ENCODE results near the gene ADCY6.

ADCY6 gene

GRCh38 chr12:48782457-48783395 is 6.2 kb downstream of the ADCY6 start:
- no peak for DNase-seq

DNA sequence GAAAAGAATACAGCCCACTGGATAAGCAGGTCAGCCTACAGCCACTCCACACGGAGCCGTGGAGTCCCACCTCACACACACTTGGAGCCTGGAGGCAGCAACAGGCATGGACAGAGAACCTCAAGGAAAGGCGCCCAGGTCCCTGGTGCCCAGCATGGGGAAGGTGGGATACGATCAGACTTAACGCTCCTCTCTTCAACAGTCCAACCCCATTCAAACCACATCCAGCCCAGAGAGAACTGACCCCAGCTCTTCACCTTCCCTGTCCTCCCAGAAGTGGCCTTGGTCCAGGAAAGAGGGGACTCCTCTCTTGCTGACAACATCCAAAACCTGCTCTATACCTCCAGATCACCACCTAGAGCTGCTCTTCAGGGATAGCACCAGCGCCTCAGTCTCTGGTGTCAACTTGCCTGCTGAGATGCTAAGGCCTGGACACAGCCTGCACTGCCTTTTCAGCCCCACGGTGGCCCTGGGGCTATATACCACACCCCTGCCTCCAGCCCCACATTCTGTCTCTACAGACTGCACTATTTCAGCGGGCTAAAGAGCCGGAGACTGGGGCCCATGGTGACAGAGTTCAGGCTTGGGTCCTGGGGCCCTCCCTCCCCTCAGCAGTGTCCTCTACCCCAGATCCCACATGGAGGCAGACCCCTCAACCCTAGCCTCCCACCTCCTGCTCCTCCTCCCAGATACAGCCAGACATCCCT is 7.0 kb downstream of the ADCY6 start:
- DNase-seq = no peak

DNA sequence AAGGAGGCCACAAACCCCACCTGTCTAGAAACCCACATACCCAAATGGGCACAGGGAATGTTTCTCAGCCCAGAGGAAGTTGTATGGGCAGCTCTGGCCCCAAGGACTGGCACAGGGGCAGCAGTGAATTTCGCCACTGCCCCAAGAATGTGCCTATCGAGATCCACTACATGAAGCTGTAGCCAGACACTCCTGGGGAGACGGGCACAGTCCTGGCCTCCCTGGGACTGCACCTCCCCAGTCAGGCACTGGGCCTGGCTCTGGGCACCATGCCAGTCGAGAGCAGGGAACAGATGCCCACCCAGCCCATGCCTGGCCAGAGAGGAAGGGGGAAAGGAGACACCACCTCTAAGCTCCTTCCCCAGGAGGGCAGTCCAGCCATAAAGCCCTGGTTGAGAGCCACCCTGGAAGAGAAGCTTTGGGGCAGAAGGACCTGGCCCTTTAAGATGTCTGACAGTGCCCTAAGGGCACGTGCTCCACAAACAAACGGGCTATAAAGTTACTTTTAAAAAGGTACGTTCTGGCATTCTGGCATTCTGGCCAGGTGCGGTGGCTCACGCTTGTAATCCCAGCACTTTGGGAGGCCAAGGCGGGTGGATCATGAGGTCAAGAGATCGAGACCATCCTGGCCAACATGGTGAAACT is 8.4 kb downstream of the ADCY6 start:
- DNase-seq = no peak

DNA sequence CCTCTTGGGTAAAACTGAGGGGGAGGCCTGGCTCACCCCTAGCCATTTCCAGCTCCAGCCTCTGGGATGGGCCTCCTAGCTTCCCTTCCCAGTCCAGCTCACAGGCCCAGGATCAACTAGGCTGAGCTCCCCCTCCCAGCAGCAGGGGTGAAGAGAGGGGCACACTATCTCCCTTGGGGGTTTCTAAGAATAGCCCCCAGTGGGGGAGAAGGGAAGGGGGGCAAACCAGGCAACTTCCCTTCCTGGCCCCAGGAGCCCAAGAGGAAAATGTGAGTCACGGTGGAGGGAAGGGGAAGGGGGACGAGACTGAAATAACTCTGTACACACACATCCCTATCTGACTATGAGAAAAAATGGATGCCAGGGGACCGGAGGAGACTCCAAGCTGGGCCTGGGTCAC is 9.0 kb downstream of the ADCY6 start:
- DNase-seq = peak; percentile 33

GRCh38 chr12:48777501-48778400 is 11.1 kb downstream of the ADCY6 start:
- DNase-seq = no peak

DNA sequence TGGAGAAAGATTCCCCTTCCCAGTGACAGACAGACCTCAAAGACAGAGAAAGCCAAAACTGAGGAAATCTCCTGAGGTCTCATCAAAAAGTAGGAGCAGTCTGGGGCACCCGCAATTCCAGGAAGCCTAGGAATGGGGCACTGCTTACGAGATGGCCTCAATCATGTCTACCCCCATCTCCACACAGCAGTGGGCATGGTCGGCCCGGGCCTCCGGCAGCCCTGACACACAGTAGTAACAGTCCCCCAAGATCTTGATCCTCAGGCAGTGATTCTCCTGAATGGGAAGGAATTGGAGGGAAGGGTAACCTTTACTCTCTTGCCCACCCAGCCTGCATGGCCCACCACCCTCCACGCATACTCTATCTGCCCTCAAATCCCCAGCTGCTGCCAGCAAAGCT is 11.9 kb downstream of the ADCY6 start:
- no peak for DNase-seq

- no peak for DNase-seq
Observed at GRCh38 chr12:48775991-48776649, 12.8 kb downstream of the ADCY6 start.

- DNase-seq = no peak
Observed at GRCh38 chr12:48775299-48775698, 13.6 kb downstream of the ADCY6 start.

- no peak for DNase-seq
Observed at GRCh38 chr12:48774516-48774915, 14.4 kb downstream of the ADCY6 start.

DNA sequence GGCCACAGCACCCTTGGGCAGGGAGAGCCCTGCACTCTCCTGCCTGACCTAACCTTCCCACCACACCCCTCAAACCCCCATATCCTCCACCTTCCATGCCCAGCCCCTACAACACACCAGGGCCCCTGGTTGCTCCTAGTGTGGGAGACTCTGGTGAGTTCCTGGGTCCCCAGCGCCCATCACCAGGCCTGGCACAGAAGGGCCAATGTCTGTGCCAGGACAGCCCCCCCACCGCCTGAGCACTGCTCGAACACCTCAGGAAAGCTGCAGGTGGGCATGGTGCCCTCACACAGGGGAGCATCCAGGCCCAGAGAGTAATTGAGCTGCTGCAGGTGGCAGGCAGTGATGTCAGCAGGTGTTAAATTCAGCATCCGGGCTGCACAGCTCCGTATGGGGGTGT is 15.2 kb downstream of the ADCY6 start:
- no peak for DNase-seq

- no peak for DNase-seq
Observed at GRCh38 chr12:48771588-48772112, 17.2 kb downstream of the ADCY6 start.

- DNase-seq = no peak
Observed at GRCh38 chr12:48770756-48771155, 18.1 kb downstream of the ADCY6 start.

- no peak for DNase-seq
Observed at GRCh38 chr12:48768736-48769135, 20.2 kb downstream of the ADCY6 start.

GRCh38 chr12:48768147-48768546 is 20.7 kb downstream of the ADCY6 start:
- no peak for DNase-seq

DNA sequence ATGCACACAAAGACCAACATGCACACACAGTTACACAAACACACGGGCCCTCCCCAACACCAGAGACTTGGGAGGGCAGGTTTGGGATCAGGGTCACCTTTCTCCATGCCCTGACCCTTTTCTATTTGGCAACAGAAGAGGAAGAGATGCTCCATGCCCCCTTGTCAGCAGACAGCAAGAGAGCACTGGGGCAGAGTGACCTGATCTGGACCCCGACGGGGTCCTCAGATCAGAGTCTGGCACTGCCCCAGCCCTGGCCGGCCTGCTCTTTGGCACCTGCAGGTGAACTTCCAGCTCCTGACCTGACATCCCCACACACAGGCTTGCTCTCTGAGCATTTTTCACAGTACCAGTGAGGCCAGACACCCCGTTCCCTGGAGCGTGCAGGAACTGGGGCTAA is 21.4 kb downstream of the ADCY6 start:
- DNase-seq = no peak

DNA sequence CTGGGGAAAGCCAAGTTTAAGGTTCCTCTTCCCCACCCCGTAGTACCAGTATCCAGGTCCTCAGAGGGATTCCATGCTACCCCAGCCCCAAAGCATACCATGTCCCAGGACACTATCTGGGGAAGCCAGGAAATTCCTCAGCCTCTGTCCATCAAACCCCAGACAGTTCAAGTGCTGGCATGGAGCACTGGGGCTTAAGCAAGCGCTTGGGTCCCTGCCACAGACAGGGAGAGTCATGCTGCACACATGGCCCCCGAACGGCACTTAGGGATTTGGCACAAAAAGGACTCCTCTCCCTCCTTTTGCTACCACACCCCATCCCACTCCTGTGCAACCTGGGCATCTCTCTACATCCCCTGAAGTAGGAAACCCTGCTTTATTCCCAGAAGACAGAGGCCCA is 21.8 kb downstream of the ADCY6 start:
- no peak for DNase-seq

GRCh38 chr12:48765753-48766162 is 23.1 kb downstream of the ADCY6 start:
- DNase-seq = peak; percentile 69

GRCh38 chr12:48764521-48764920 is 24.4 kb downstream of the ADCY6 start:
- DNase-seq = no peak

DNA sequence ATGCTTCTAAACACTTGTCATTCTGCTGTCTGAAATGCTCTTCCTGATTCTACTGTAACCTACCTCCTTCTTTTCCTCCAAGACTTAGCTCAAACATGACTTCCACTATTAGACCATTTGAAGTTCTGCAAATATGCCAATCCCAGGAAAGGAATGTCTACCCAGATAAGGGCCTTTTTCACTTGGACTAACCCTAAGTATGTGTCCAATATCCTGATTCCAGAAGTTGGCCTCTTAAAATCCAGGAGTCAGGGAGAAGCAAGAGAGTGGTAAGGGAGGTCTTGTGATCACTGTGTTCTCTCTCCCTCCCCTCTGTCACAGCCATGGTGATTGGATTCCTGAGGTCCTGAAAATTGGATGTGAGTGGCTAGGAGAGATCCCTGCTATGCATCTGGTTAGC is 30.2 kb downstream of the ADCY6 start:
- no peak for DNase-seq

DNA sequence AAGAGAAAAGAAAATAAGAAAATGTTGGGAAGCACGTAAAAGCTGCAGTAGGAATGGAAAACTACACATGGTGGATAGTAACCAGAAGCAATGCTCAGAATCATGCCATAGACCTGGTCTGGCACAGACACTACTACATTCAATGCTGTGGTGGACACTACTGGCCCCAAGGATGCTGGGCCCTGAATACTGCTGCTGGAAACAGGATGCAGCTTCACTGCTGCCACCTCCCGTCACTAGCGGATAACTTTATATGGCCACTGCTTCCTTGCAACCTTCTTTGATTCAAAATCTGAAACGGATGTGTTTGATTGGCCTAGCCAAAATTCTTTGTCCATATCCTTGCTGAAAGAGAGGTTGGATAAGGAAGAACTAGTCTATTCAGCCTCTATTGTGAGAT is 30.7 kb downstream of the ADCY6 start:
- DNase-seq = no peak

- DNase-seq = no peak
Observed at GRCh38 chr12:48750769-48751356, 38.0 kb downstream of the ADCY6 start.

Measured in hematopoietic multipotent progenitor cell treated with erythropoietin and hydrocortisone succinate and interleukin-3 and kit ligand, for 6 days (in vitro differentiated cells).